GM21381 (cell line): ENCODE data around the gene CORO2B.

Experiments
- ATAC-seq: cut with Tn5 transposase; IDR thresholded peaks from one replicate; pipeline ENCODE4 v1.9.1; 2021; ENCODE audit warnings: mild to moderate bottlenecking, moderate library complexity; ENCODE audit not compliant: unreplicated experiment

CORO2B gene

GRCh38 chr15:68625853-68626252, 47.1 kb downstream of the CORO2B start:
- no peak for ATAC-seq

GRCh38 chr15:68626283-68626682, 47.5 kb downstream of the CORO2B start:
- ATAC-seq: no peak

- ATAC-seq: no peak
Observed at GRCh38 chr15:68626739-68627138, 47.9 kb downstream of the CORO2B start.

- ATAC-seq: no peak
Observed at GRCh38 chr15:68627476-68627875, 48.7 kb downstream of the CORO2B start.

GRCh38 chr15:68627995-68628394, 49.2 kb downstream of the CORO2B start:
- ATAC-seq: no peak

- ATAC-seq: no peak
Observed at GRCh38 chr15:68629519-68630210, 50.9 kb downstream of the CORO2B start.

- no peak for ATAC-seq
Observed at GRCh38 chr15:68630211-68630555, 51.4 kb downstream of the CORO2B start.

GRCh38 chr15:68630836-68631235, 52.0 kb downstream of the CORO2B start:
- no peak for ATAC-seq

- no peak for ATAC-seq
Observed at GRCh38 chr15:68631601-68632051, 52.8 kb downstream of the CORO2B start.

- ATAC-seq: no peak
Observed at GRCh38 chr15:68632101-68632500, 53.3 kb downstream of the CORO2B start.

- ATAC-seq: no peak
Observed at GRCh38 chr15:68633231-68634121, 54.7 kb downstream of the CORO2B start.

- no peak for ATAC-seq
Observed at GRCh38 chr15:68634122-68634482, 55.3 kb downstream of the CORO2B start.

- no peak for ATAC-seq
Observed at GRCh38 chr15:68634531-68634930, 55.7 kb downstream of the CORO2B start.

GRCh38 chr15:68635141-68635540, 56.3 kb downstream of the CORO2B start:
- ATAC-seq: no peak

- no peak for ATAC-seq
Observed at GRCh38 chr15:68636256-68636655, 57.5 kb downstream of the CORO2B start.

GRCh38 chr15:68637767-68638404, 59.1 kb downstream of the CORO2B start:
- no peak for ATAC-seq

- ATAC-seq: no peak
Observed at GRCh38 chr15:68638953-68639515, 60.2 kb downstream of the CORO2B start.

- no peak for ATAC-seq
Observed at GRCh38 chr15:68639926-68640600, 61.3 kb downstream of the CORO2B start.

GRCh38 chr15:68640791-68641331, 62.1 kb downstream of the CORO2B start:
- no peak for ATAC-seq

- ATAC-seq: no peak
Observed at GRCh38 chr15:68641376-68641775, 62.6 kb downstream of the CORO2B start.

GRCh38 chr15:68642491-68642845, 63.7 kb downstream of the CORO2B start:
- no peak for ATAC-seq
